Endothelial cell of umbilical vein (primary cell): ENCODE data around the gene MSL3B.

Experiments
- BruUV-seq: library from RNA; stranded (reverse); fragments of 400-500 nt; replicated peaks from 2 replicates; lab custom pipeline; 2021; lab: Mats Ljungman, UMichigan
- CTCF ChIA-PET: fragments of 300-600, 350-600 bp; sonication (Branson Sonifier 250); formaldehyde crosslinking; loops from one replicate; lab custom pipeline; 2021; ENCODE audit warnings: antibody characterized with exemption, inconsistent platforms; lab: Charles Lee
- POLR2A ChIA-PET: fragments of 300-600, 350-600 bp; sonication (Branson Sonifier 250); formaldehyde crosslinking; loops from one replicate; lab custom pipeline; 2021; ENCODE audit warnings: antibody characterized with exemption, inconsistent platforms; lab: Charles Lee
- DNase-seq: peaks from one replicate; pipeline ENCODE4 v3.0.0-alpha.2; 2011; ENCODE audit warnings: low read depth, low spot score
- FAIRE-seq: peaks from 2 replicates; lab custom pipeline; 2011; peaks lifted over from hg19 to GRCh38; lab: Jason Lieb, UNC
- H2AFZ ChIP-seq: 2 replicates; pipeline ENCODE4 v1.6.0; 2012; ENCODE audit warnings: low read depth, low read length, control low read depth, inconsistent platforms
- H3K27ac ChIP-seq: 2 replicates; pipeline ENCODE4 v1.5.1; 2011; ENCODE audit warnings: low read depth, mild to moderate bottlenecking, control low read depth, low read length, moderate library complexity; ENCODE audit not compliant: insufficient read depth
- H3K27me3 ChIP-seq, 2 experiments: 2 replicates each; pipeline versions ENCODE4 v1.6.0 to v1.6.1; 2011; ENCODE audit warnings: low read length in 2 of 2, mixed read lengths in 1 of 2; ENCODE audit not compliant: control insufficient read depth in 2 of 2, insufficient read depth in 2 of 2
- H3K36me3 ChIP-seq, 2 experiments: 2 replicates in 1 of 2; 3 replicates in 1 of 2; pipeline ENCODE4 v1.5.1; 2011; ENCODE audit warnings: low read length in 2 of 2, mild to moderate bottlenecking in 1 of 2, moderate library complexity in 1 of 2; ENCODE audit not compliant: control insufficient read depth in 2 of 2, insufficient read depth in 2 of 2; ENCODE audit errors: extremely low read depth in 1 of 2
- H3K4me1 ChIP-seq: 3 replicates; pipeline ENCODE4 v1.5.1; 2011; ENCODE audit warnings: mild to moderate bottlenecking, low read length; ENCODE audit not compliant: control insufficient read depth, insufficient read depth; ENCODE audit errors: extremely low read depth
- H3K4me2 ChIP-seq: 2 replicates; pipeline ENCODE4 v1.6.1; 2011; ENCODE audit warnings: low read length, control low read depth, mixed read lengths; ENCODE audit not compliant: insufficient read depth
- H3K4me3 ChIP-seq, 3 experiments: fragments of 200-600 bp in 1 of 3; sonication (generic), shearing (Covaris generic) in 1 of 3; replicated peaks in 1 of 3; 2 replicates each; pipeline ENCODE4 v1.5.1; 2011 to 2016; ENCODE audit warnings: control low read depth in 3 of 3, low read length in 3 of 3, mild to moderate bottlenecking in 2 of 3, inconsistent platforms in 1 of 3, low read depth in 1 of 3, moderate library complexity in 1 of 3; ENCODE audit not compliant: insufficient read depth in 1 of 3
- H3K79me2 ChIP-seq: 2 replicates; pipeline ENCODE4 v1.6.0; 2012; ENCODE audit warnings: low read length, inconsistent platforms; ENCODE audit not compliant: control insufficient read depth, insufficient read depth
- H3K9ac ChIP-seq: replicated peaks from 2 replicates; pipeline ENCODE3; 2011; ENCODE audit warnings: low read length, control low read depth; ENCODE audit not compliant: insufficient read depth; ENCODE audit errors: extremely low read depth
- H3K9me1 ChIP-seq: replicated peaks from 3 replicates; pipeline ENCODE4 v1.6.0; 2011; ENCODE audit warnings: mild to moderate bottlenecking, low read length; ENCODE audit not compliant: control insufficient read depth, insufficient read depth; ENCODE audit errors: extremely low read depth
- H3K9me3 ChIP-seq: replicated peaks from 2 replicates; pipeline ENCODE4 v1.5.1; 2012; ENCODE audit warnings: low read length, inconsistent platforms; ENCODE audit not compliant: control insufficient read depth, insufficient read depth
- H4K20me1 ChIP-seq: replicated peaks from 2 replicates; pipeline ENCODE3; 2011; ENCODE audit warnings: mild to moderate bottlenecking, low read length; ENCODE audit not compliant: control insufficient read depth, insufficient read depth; ENCODE audit errors: extremely low read depth
- EZH2 ChIP-seq: IDR thresholded peaks from 2 replicates; pipeline ENCODE4 v1.6.1; 2012; ENCODE audit warnings: borderline replicate concordance, low read depth, mild to moderate bottlenecking, moderate library complexity, low read length, inconsistent platforms; ENCODE audit not compliant: severe bottlenecking
- FOS ChIP-seq: IDR thresholded peaks from 2 replicates; pipeline ENCODE4 v1.6.1; 2011; ENCODE audit warnings: mild to moderate bottlenecking, low read length, moderate library complexity, borderline replicate concordance; ENCODE audit not compliant: insufficient read depth
- GATA2 ChIP-seq: IDR thresholded peaks from 2 replicates; pipeline ENCODE4 v1.7.0; 2011; ENCODE audit warnings: low read depth, mild to moderate bottlenecking, moderate library complexity, mixed read lengths, low read length; ENCODE audit not compliant: insufficient read length, insufficient read depth
- JUN ChIP-seq: IDR thresholded peaks from 2 replicates; pipeline ENCODE4 v1.6.1; 2011; ENCODE audit warnings: borderline replicate concordance, low read depth; ENCODE audit not compliant: insufficient read length, insufficient read depth
- MYC ChIP-seq: IDR thresholded peaks from one replicate; pipeline ENCODE4 v1.6.1; 2011; ENCODE audit warnings: mild to moderate bottlenecking, low read depth, low read length
- POLR2A ChIP-seq: IDR thresholded peaks from 2 replicates; pipeline ENCODE4 v1.6.1; 2012; ENCODE audit warnings: low read depth, mild to moderate bottlenecking, control low read depth, low read length
- POLR2AphosphoS5 ChIP-seq: IDR thresholded peaks from 2 replicates; pipeline ENCODE4 v1.6.1; 2012; ENCODE audit warnings: low read depth, mild to moderate bottlenecking, control low read depth, low read length, moderate library complexity; ENCODE audit not compliant: insufficient read depth
- dilution Hi-C: fragments of 300-500 bp; cut with MboI; formaldehyde crosslinking; loops from one replicate; pipeline ENCODE4 v1.15.0; 2019; ENCODE audit warnings: low sequenced_read_pairs; ENCODE audit not compliant: extremely low pct_ligation_motif_present
- intact Hi-C: fragments of 100-400 bp; cut with micrococcal nuclease; formaldehyde crosslinking; loops from one replicate; pipeline ENCODE4 v1.10.0; 2022
- TF ChIP-seq, protein P1 (sequence below): IDR thresholded peaks from 2 replicates; pipeline ENCODE4 v1.6.1; 2011; ENCODE audit not compliant: insufficient read depth, insufficient read length
- TF ChIP-seq, protein P2 (sequence below), 2 donors: IDR thresholded peaks; 1 replicate in 1 of 2; 2 replicates in 1 of 2; pipeline ENCODE4 v1.5.1; 2011; ENCODE audit warnings: low read length in 2 of 2, mild to moderate bottlenecking in 2 of 2, moderate library complexity in 2 of 2, control low read depth in 1 of 2, inconsistent platforms in 1 of 2, low read depth in 1 of 2; ENCODE audit not compliant: insufficient read depth in 1 of 2; ENCODE audit errors: extremely low read depth in 1 of 2

The MSL3B gene

DNA sequence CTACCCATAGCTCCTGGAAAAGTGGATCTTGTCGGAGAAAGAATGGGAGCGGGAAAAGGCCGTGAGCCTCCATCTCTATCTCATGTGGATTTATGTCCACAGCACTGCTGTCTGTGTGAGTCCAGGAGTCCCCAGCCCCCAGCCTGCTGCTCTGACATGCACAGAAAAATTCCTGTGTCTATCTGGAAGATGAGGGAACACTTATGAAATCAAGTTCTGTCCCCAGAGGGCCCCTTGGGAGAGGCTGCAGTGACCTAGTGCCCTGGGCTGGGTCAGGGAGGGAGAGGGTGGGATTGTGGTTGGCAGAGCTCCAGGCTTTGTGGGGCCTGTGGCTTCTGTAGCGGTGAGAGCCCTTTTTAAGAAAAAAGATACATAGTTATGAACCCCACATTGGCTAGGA lies 51.4 kb downstream of the MSL3B start:
- TF ChIP-seq, protein P1, sequence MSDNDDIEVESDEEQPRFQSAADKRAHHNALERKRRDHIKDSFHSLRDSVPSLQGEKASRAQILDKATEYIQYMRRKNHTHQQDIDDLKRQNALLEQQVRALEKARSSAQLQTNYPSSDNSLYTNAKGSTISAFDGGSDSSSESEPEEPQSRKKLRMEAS, result no peak
- TF ChIP-seq MYC (no peak), POLR2A (no peak), FOS (no peak), EZH2 (no peak), POLR2AphosphoS5 (no peak), JUN (no peak), GATA2 (no peak)
- TF ChIP-seq, protein P2, sequence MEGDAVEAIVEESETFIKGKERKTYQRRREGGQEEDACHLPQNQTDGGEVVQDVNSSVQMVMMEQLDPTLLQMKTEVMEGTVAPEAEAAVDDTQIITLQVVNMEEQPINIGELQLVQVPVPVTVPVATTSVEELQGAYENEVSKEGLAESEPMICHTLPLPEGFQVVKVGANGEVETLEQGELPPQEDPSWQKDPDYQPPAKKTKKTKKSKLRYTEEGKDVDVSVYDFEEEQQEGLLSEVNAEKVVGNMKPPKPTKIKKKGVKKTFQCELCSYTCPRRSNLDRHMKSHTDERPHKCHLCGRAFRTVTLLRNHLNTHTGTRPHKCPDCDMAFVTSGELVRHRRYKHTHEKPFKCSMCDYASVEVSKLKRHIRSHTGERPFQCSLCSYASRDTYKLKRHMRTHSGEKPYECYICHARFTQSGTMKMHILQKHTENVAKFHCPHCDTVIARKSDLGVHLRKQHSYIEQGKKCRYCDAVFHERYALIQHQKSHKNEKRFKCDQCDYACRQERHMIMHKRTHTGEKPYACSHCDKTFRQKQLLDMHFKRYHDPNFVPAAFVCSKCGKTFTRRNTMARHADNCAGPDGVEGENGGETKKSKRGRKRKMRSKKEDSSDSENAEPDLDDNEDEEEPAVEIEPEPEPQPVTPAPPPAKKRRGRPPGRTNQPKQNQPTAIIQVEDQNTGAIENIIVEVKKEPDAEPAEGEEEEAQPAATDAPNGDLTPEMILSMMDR (IDR thresholded peaks at IDR 0.05; ENCODE audit: extremely low read depth in 1 of 2, insufficient read depth in 1 of 2, low read depth in 1 of 2, low read length in 2 of 2), result no peak
- no peaks in the 10 kb centered on the region for H3K27me3 ChIP-seq
- H3K4me3 ChIP-seq, result no peak overlapping the region
- intact Hi-C loops (no loop called here), dilution Hi-C loops (no loop called here)
- no peaks in the 10 kb centered on the region for H3K9me3 ChIP-seq
- no peaks in the 10 kb centered on the region for H3K79me2 ChIP-seq
- no peak overlapping the region for H3K4me2 ChIP-seq
- ChIA-PET CTCF (no interaction called here), POLR2A (no interaction called here)
- H3K9me1 ChIP-seq, result no peaks in the 10 kb centered on the region
- no peaks in the 10 kb centered on the region for H4K20me1 ChIP-seq
- no TSS peak for BruUV-seq
- H3K4me1 ChIP-seq, result no peaks in the 10 kb centered on the region
- H3K9ac ChIP-seq, result no peak overlapping the region
- no peak for FAIRE-seq
- H3K27ac ChIP-seq, result no peak overlapping the region
- H2AFZ ChIP-seq, result no peak overlapping the region
- no peaks in the 10 kb centered on the region for H3K36me3 ChIP-seq
- no peak for DNase-seq
